ENCODE data around the gene ENGASE. TPM values are rescaled to one million over a fixed set of nuclear protein-coding genes. Genes with fewer than 3 reads are reported as not detected.
A peak's percentile ranks its signal among the peaks of the same experiment; 100 is the strongest.
"Not testable (repeated sequence)": the region's sequence is repeated elsewhere in the genome, so short reads cannot be mapped to it uniquely, and the experiment has no call there.

Gene ENGASE
- total and polyA plus RNA-seq, 8 donors: 13.9 to 86.5 (median 21.6) TPM

- Histone ChIP-seq H3K36me3 (no peaks in the 10 kb centered on the region), H3K4me1 (peaks cover 9 to 10% (median 10%) of the 10 kb centered on the region in 3 donors), H3K4me3 (no peak overlapping the region), H3K27me3 (no peaks in the 10 kb centered on the region), H3K9me3 (no peaks in the 10 kb centered on the region), H3K27ac (peak overlapping the region in 2 of 4 donors; percentile 2 to 6)
- DNase-seq (peak in 1 of 6 donors; percentile 54), ATAC-seq (peak in 3 of 4 donors; percentile 4 to 9 (median 7)), FAIRE-seq (no peak)
- WGBS, 2 donors: 21 to 30% methylated on average over 10 of the region's 10 CpGs
- TF ChIP-seq CTCF (IDR thresholded peaks at IDR 0.05): no peak
- intact Hi-C loops (cut with DNase I): no loop called here
Measured at GRCh38 chr17:79027274-79027924, 47.2 kb upstream of the ENGASE start.

DNA sequence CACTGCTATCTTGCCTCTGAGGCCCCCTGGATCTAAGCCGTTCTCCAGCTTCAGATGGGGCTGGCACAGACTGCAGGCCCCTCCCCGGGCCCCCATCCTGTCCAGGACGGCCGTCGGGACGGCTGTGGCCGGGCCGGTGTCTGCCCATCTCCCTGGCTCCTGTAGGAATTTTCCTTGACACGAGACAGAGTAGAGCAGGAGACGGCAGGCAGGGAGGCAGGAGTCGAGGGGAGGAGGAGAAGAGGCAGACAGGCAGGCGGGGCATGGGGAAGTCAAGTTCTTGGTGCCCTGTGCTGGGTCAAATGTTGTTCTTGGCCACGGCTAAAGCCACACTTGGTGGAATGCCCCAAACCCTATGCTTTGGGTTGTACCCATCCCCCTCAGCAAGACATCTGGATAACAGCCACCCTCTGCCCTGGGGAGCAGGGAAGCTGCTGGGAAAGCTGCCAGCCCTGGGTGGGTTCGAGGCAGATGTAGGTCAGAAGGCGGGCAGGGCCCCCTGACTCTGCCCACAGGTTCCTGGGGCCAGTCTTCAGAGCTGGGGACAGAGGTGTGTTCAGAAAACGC is 46.6 kb upstream of the ENGASE start:
- H3K36me3 ChIP-seq: no peaks in the 10 kb centered on the region
- no peak overlapping the region for H3K4me3 ChIP-seq
- no peak for TF ChIP-seq CTCF (IDR thresholded peaks at IDR 0.05)
- peaks cover 9 to 10% (median 10%) of the 10 kb centered on the region in 3 donors for H3K4me1 ChIP-seq
- peak in 1 of 6 donors; percentile 57 for DNase-seq
- H3K9me3 ChIP-seq: no peaks in the 10 kb centered on the region
- ATAC-seq: peak in 3 of 4 donors; percentile 4 to 8 (median 4)
- no peak for FAIRE-seq
- H3K27me3 ChIP-seq: no peaks in the 10 kb centered on the region
- H3K27ac ChIP-seq: no peak overlapping the region
- 17 to 20% methylated on average over 16 of the region's 16 CpGs for WGBS, 2 donors
- intact Hi-C loops (cut with DNase I): no loop called here

- no peaks in the 10 kb centered on the region for H3K36me3 ChIP-seq
- H3K4me1 ChIP-seq: peaks cover 8 to 10% (median 10%) of the 10 kb centered on the region in 3 donors
- peak in 1 of 6 donors; percentile 35 for DNase-seq
- ATAC-seq: no peak
- H3K27ac ChIP-seq: no peak overlapping the region
- no peaks in the 10 kb centered on the region for H3K9me3 ChIP-seq
- no peak for FAIRE-seq
- 65 to 76% methylated on average over 17 of the region's 17 CpGs for WGBS, 2 donors
- no peaks in the 10 kb centered on the region for H3K27me3 ChIP-seq
- intact Hi-C loops (cut with DNase I): no loop called here
- H3K4me3 ChIP-seq: no peak overlapping the region
- TF ChIP-seq CTCF (IDR thresholded peaks at IDR 0.05): no peak
Measured at GRCh38 chr17:79028496-79029326, 45.9 kb upstream of the ENGASE start.

GRCh38 chr17:79029327-79030009 is 45.2 kb upstream of the ENGASE start:
- Histone ChIP-seq H3K36me3 (no peaks in the 10 kb centered on the region), H3K27me3 (no peaks in the 10 kb centered on the region), H3K4me3 (no peak overlapping the region), H3K9me3 (no peaks in the 10 kb centered on the region), H3K27ac (no peak overlapping the region), H3K4me1 (peaks cover under 1 to 10% (median 10%) of the 10 kb centered on the region in 3 donors)
- DNase-seq (peak in 1 of 6 donors; percentile 34), ATAC-seq (no peak), FAIRE-seq (no peak)
- intact Hi-C loops (cut with DNase I): no loop called here
- 68 to 79% methylated on average over 16 of the region's 16 CpGs for WGBS, 2 donors
- no peak for TF ChIP-seq CTCF (IDR thresholded peaks at IDR 0.05)

- FAIRE-seq; intact Hi-C loops (cut with DNase I); H3K36me3 ChIP-seq; DNase-seq; H3K27ac ChIP-seq; H3K27me3 ChIP-seq; ATAC-seq; H3K9me3 ChIP-seq; H3K4me3 ChIP-seq: not testable (repeated sequence)
- peaks cover 0 to 10% (median 10%) of the 10 kb centered on the region in 3 donors for H3K4me1 ChIP-seq
- 78 to 90% methylated on average over 12 of the region's 12 CpGs for WGBS, 2 donors
Measured at GRCh38 chr17:79030636-79031035, 44.0 kb upstream of the ENGASE start.
